ENCODE measurements around the gene LMBRD2.

GRCh38 chr5:36049949-36050348 lies 101.7 kb downstream of the LMBRD2 start:
- TF ChIP-seq CTCF (IDR thresholded peaks at IDR 0.05; ENCODE audit: low read length) = no peak
- TF ChIP-seq EZH2 (optimal IDR thresholded peaks at IDR 0.05; ENCODE audit: low read depth, low read length) = no peak
- no peak for TF ChIP-seq EZH2phosphoT487 (IDR thresholded peaks at IDR 0.05; ENCODE audit: low read length)
